Measurements from ENCODE around the gene RSPH1. TPM values are rescaled to one million over a fixed set of nuclear protein-coding genes. Genes with fewer than 3 reads are reported as not detected.

RSPH1 gene
- total RNA-seq, 2 donors from 2014 or later = 6.9 to 7.5 TPM

- no peak overlapping the region for H3K4me3 ChIP-seq
- intact Hi-C loops (cut with DNase I) = loop anchor here (5.0 kb wide), 1 partner anchor 64 kb away; no protein-coding TSS in a partner anchor
- peaks cover 31% of the 10 kb centered on the region for H3K4me1 ChIP-seq
- H3K27me3 ChIP-seq = no peaks in the 10 kb centered on the region
- peak overlapping the region in 1 of 2 donors; percentile 73 for H3K9ac ChIP-seq (ENCODE audit: low read depth in 2 of 2, low read length in 2 of 2)
- peak overlapping the region; percentile 82 for H3K27ac ChIP-seq
- H3K9me3 ChIP-seq = no peaks in the 10 kb centered on the region
- no peak for DNase-seq
- TF ChIP-seq CTCF (IDR thresholded peaks at IDR 0.05) = no peak
- H3K36me3 ChIP-seq = no peaks in the 10 kb centered on the region
These were observed 27.4 kb downstream of the RSPH1 start for GRCh38 chr21:42468491-42469131.

- Histone ChIP-seq H3K9me3 (no peaks in the 10 kb centered on the region), H3K27me3 (no peaks in the 10 kb centered on the region), H3K36me3 (no peaks in the 10 kb centered on the region), H3K9ac (ENCODE audit: low read depth in 2 of 2, low read length in 2 of 2) (no peak overlapping the region), H3K4me3 (no peak overlapping the region), H3K27ac (peak overlapping the region; percentile 82), H3K4me1 (peaks cover 31% of the 10 kb centered on the region)
- peak; percentile 52 for DNase-seq
- TF ChIP-seq CTCF (IDR thresholded peaks at IDR 0.05) = peak; percentile 32
- intact Hi-C loops (cut with DNase I) = loop anchor here (5.0 kb wide), 1 partner anchor 65 kb away; no protein-coding TSS in a partner anchor
These were observed 28.7 kb downstream of the RSPH1 start for GRCh38 chr21:42467140-42467983.

- Histone ChIP-seq H3K27ac (no peak overlapping the region), H3K27me3 (no peaks in the 10 kb centered on the region), H3K36me3 (no peaks in the 10 kb centered on the region), H3K4me1 (peaks cover 31% of the 10 kb centered on the region), H3K9me3 (no peaks in the 10 kb centered on the region), H3K4me3 (no peak overlapping the region), H3K9ac (ENCODE audit: low read depth in 2 of 2, low read length in 2 of 2) (no peak overlapping the region)
- TF ChIP-seq CTCF (IDR thresholded peaks at IDR 0.05) = no peak
- no peak for DNase-seq
- intact Hi-C loops (cut with DNase I) = loop anchor here (5.0 kb wide), 1 partner anchor 66 kb away; no protein-coding TSS in a partner anchor
These were observed 29.3 kb downstream of the RSPH1 start for GRCh38 chr21:42466700-42467099.

- H3K9ac ChIP-seq (ENCODE audit: low read depth in 2 of 2, low read length in 2 of 2) = peak overlapping the region; percentile 38 to 47
- peak overlapping the region; percentile 90 for H3K27ac ChIP-seq
- peaks cover 37% of the 10 kb centered on the region for H3K4me1 ChIP-seq
- H3K27me3 ChIP-seq = no peaks in the 10 kb centered on the region
- no peaks in the 10 kb centered on the region for H3K36me3 ChIP-seq
- H3K9me3 ChIP-seq = no peaks in the 10 kb centered on the region
- no peak overlapping the region for H3K4me3 ChIP-seq
- intact Hi-C loops (cut with DNase I) = loop anchor here (5.0 kb wide), 1 partner anchor 67 kb away; no protein-coding TSS in a partner anchor
- no peak for TF ChIP-seq CTCF (IDR thresholded peaks at IDR 0.05)
- DNase-seq = no peak
These were observed 30.3 kb downstream of the RSPH1 start for GRCh38 chr21:42465803-42466127.

GRCh38 chr21:42465008-42465802, 30.8 kb downstream of the RSPH1 start:
- peaks cover 42% of the 10 kb centered on the region for H3K4me1 ChIP-seq
- peak overlapping the region; percentile 38 to 47 for H3K9ac ChIP-seq (ENCODE audit: low read depth in 2 of 2, low read length in 2 of 2)
- intact Hi-C loops (cut with DNase I) = loop anchor here (5.0 kb wide), 1 partner anchor 67 kb away; no protein-coding TSS in a partner anchor
- no peaks in the 10 kb centered on the region for H3K9me3 ChIP-seq
- no peak overlapping the region for H3K4me3 ChIP-seq
- no peaks in the 10 kb centered on the region for H3K36me3 ChIP-seq
- DNase-seq = peak; percentile 64
- H3K27me3 ChIP-seq = no peaks in the 10 kb centered on the region
- H3K27ac ChIP-seq = peak overlapping the region; percentile 90
- no peak for TF ChIP-seq CTCF (IDR thresholded peaks at IDR 0.05)

Data from colonic mucosa (tissue), 4 donors.